ENCODE results near the gene RBMS3.

Gene RBMS3

GRCh38 chr3:29693863-29694262 is 413.0 kb downstream of the RBMS3 start:
- peak; percentile 77 for DNase-seq (ENCODE audit: extremely low read depth, low read depth)
- no peak for TF ChIP-seq CTCF (IDR thresholded peaks at IDR 0.05; ENCODE audit: low read depth, low read length, missing control alignments)
- no peak overlapping the region for H3K4me3 ChIP-seq (replicated peaks; ENCODE audit: low read depth, low read length)

- H3K4me3 ChIP-seq (replicated peaks; ENCODE audit: low read depth, low read length): no peak overlapping the region
- DNase-seq (ENCODE audit: extremely low read depth, low read depth): no peak
- no peak for TF ChIP-seq CTCF (IDR thresholded peaks at IDR 0.05; ENCODE audit: low read depth, low read length, missing control alignments)
Observed at GRCh38 chr3:29694331-29694730, 413.5 kb downstream of the RBMS3 start.

GRCh38 chr3:29694783-29695182 is 413.9 kb downstream of the RBMS3 start:
- no peak for TF ChIP-seq CTCF (IDR thresholded peaks at IDR 0.05; ENCODE audit: low read depth, low read length, missing control alignments)
- DNase-seq (ENCODE audit: extremely low read depth, low read depth): peak; percentile 73
- H3K4me3 ChIP-seq (replicated peaks; ENCODE audit: low read depth, low read length): no peak overlapping the region

GRCh38 chr3:29695201-29695600 is 414.3 kb downstream of the RBMS3 start:
- no peak overlapping the region for H3K4me3 ChIP-seq (replicated peaks; ENCODE audit: low read depth, low read length)
- no peak for DNase-seq (ENCODE audit: extremely low read depth, low read depth)
- no peak for TF ChIP-seq CTCF (IDR thresholded peaks at IDR 0.05; ENCODE audit: low read depth, low read length, missing control alignments)

- no peak overlapping the region for H3K4me3 ChIP-seq (replicated peaks; ENCODE audit: low read depth, low read length)
- TF ChIP-seq CTCF (IDR thresholded peaks at IDR 0.05; ENCODE audit: low read depth, low read length, missing control alignments): no peak
- no peak for DNase-seq (ENCODE audit: extremely low read depth, low read depth)
Observed at GRCh38 chr3:29695643-29696198, 414.9 kb downstream of the RBMS3 start.

GRCh38 chr3:29696311-29696710 is 415.4 kb downstream of the RBMS3 start:
- no peak for DNase-seq (ENCODE audit: extremely low read depth, low read depth)
- no peak for TF ChIP-seq CTCF (IDR thresholded peaks at IDR 0.05; ENCODE audit: low read depth, low read length, missing control alignments)
- H3K4me3 ChIP-seq (replicated peaks; ENCODE audit: low read depth, low read length): no peak overlapping the region

- no peak for DNase-seq (ENCODE audit: extremely low read depth, low read depth)
- TF ChIP-seq CTCF (IDR thresholded peaks at IDR 0.05; ENCODE audit: low read depth, low read length, missing control alignments): no peak
- no peak overlapping the region for H3K4me3 ChIP-seq (replicated peaks; ENCODE audit: low read depth, low read length)
Observed at GRCh38 chr3:29697989-29698388, 417.1 kb downstream of the RBMS3 start.

All from HFF-Myc (cell line).